CD4-positive, alpha-beta T cell treated with Interleukin-17A for 1 hour (primary cell): ENCODE results near the gene PRKCD.

Experiments
- DNase-seq: peaks from one replicate; pipeline ENCODE4 v3.0.0-alpha.2; 2020

PRKCD gene

GRCh38 chr3:53221827-53222182 lies 60.8 kb downstream of the PRKCD start:
- DNase-seq = no peak

GRCh38 chr3:53222183-53222901 lies 61.3 kb downstream of the PRKCD start:
- DNase-seq = no peak

GRCh38 chr3:53223025-53223424 lies 62.0 kb downstream of the PRKCD start:
- no peak for DNase-seq

- DNase-seq = no peak
Measured at GRCh38 chr3:53223541-53223966, 62.5 kb downstream of the PRKCD start.

GRCh38 chr3:53224026-53224425 lies 63.0 kb downstream of the PRKCD start:
- DNase-seq = no peak

GRCh38 chr3:53224536-53224935 lies 63.5 kb downstream of the PRKCD start:
- no peak for DNase-seq

GRCh38 chr3:53225181-53225580 lies 64.2 kb downstream of the PRKCD start:
- DNase-seq = no peak

- DNase-seq = no peak
Measured at GRCh38 chr3:53225651-53226050, 64.6 kb downstream of the PRKCD start.

- no peak for DNase-seq
Measured at GRCh38 chr3:53226142-53226840, 65.3 kb downstream of the PRKCD start.

GRCh38 chr3:53226841-53227407 lies 65.9 kb downstream of the PRKCD start:
- DNase-seq = no peak

GRCh38 chr3:53227993-53228885 lies 67.2 kb downstream of the PRKCD start:
- no peak for DNase-seq

- no peak for DNase-seq
Measured at GRCh38 chr3:53229171-53229570, 68.2 kb downstream of the PRKCD start.

GRCh38 chr3:53229606-53230005 lies 68.6 kb downstream of the PRKCD start:
- DNase-seq = no peak

- no peak for DNase-seq
Measured at GRCh38 chr3:53230041-53230621, 69.1 kb downstream of the PRKCD start.

GRCh38 chr3:53230789-53231188 lies 69.8 kb downstream of the PRKCD start:
- DNase-seq = no peak

- DNase-seq = no peak
Measured at GRCh38 chr3:53231532-53232511, 70.8 kb downstream of the PRKCD start.

- DNase-seq = no peak
Measured at GRCh38 chr3:53232641-53233377, 71.8 kb downstream of the PRKCD start.

- no peak for DNase-seq
Measured at GRCh38 chr3:53234130-53234840, 73.3 kb downstream of the PRKCD start.

- no peak for DNase-seq
Measured at GRCh38 chr3:53234841-53235232, 73.8 kb downstream of the PRKCD start.

- no peak for DNase-seq
Measured at GRCh38 chr3:53235545-53235944, 74.5 kb downstream of the PRKCD start.
